ENCODE results near the gene IL17RE. TPM values are rescaled to one million over a fixed set of nuclear protein-coding genes. Genes with fewer than 3 reads are reported as not detected.
A peak's percentile ranks its signal among the peaks of the same experiment; 100 is the strongest.

The IL17RE gene
- polyA plus RNA-seq, 1 donor, result 18.6 TPM

DNA sequence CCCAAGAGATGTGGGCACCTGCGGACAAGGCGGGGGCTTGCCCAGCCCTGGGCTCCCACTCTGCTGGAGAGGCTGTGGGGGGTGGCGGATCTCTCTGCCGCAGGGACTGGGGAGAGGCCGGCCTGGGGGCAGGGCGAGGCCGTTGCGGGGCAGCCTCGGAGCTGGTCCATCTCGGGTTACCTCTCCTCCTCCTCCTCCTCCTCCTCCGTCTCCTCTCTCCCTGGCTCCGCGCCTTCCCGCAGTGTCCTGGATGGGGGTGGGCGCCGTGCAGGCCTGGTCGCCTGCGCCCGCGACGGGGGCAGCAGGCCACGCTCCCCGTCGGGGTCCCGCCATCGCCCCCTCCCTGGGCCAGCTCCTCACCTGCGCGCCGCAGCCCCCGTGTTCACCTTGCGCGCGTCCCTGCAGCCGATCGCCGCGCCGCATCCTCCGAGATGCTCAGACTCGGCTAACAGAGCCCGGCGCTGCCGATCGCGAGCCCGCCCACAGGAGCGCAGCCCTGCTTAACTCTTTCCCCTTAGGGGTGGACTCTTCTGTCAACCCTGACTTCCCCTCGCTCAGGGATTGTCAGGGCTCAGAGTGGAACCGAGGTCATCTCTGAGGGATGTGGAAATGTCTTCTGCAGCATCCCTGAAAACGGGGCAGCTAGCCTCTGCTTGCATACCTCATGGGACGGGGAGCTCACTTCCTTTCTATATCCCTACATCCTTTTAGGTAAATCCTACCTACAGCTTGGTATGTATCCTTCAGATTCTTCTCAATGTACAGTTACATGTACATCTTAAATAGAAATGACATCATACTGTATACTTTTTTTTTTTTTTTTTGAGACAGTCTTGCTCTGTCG is 49.5 kb downstream of the IL17RE start, which contains the start of gene PRRT3:
Gene PRRT3, minus strand, starts transcription at position 447 of the 844 bp plus-strand sequence. CDS start 2,293 bp downstream, outside the sequence.
- DNase-seq, result peak; percentile 42

DNA sequence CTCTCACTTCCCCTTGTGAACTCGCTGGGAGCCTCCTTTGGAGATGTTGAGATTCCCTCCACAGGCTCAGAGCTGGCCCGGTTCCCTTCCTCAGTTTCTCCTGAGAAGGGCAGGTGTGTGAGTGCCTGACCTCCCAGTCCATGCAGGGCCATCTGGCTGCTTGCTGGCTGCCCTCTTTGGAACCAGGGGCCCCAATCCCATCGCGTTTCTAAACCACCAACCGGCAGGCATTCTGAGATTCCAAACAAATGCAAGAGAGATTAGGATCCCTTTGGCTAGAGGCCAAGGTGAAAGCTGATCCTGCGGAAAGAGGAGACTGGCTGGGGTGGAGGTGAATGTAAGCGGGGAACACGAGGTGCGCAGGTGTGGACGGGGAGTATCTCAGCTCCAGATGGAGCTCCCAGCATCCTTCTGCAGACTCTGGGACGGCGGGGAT is 52.4 kb downstream of the IL17RE start:
- DNase-seq, result peak; percentile 41

DNA sequence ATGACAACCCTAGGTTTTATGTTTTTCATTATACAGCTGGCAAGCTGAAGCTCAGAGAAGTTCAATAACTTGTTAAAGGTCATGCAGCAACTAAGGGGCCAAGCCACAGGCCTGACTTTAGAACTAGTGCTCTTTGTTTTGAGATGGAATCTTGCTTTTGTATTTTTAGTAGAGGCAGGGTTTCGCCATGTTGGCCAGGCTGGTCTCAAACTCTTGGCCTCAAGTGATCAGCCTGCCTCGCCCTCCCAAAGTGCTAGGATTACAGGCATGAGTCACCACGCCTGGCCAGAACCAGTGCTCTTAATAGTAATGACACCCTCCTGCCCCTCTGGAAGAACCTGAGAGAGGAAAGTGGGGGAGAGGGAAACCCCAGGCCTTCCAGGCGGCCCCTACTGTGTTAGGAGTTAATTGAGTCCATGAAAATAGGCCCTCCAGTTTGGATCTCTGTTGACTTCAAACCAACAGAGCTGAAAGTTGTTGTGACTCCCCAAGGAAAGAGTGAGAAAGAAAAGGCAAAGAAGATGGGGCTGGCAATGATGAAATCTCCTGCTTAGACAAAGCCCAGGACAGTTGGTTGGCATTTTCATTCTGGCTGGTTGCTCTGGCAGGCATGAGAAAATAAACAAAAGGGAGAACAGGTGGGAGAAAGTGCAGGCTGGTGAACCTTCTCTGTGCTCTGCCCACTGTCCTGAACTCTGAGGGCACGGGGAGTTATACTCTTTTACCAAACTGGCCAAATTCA is 53.1 kb downstream of the IL17RE start:
- DNase-seq, result no peak

DNA sequence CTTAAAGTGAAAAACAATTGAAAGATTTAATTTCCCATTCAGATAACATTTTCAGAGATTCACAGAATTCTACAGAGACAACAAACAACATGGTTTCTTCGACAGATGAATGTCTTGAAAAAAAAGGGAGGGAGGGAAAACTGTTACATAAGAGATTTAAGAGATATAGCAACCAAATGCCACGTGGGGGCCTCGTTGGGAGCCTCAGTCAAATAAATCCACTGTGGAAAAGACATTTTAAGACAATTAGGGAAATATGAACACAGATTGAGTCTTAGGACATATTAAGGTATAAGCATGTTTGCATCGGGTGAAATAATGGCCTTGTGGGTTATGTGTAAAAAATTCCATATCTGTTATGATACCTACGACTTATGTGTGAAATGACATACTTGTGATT is 54.6 kb downstream of the IL17RE start:
- DNase-seq, result no peak

DNA sequence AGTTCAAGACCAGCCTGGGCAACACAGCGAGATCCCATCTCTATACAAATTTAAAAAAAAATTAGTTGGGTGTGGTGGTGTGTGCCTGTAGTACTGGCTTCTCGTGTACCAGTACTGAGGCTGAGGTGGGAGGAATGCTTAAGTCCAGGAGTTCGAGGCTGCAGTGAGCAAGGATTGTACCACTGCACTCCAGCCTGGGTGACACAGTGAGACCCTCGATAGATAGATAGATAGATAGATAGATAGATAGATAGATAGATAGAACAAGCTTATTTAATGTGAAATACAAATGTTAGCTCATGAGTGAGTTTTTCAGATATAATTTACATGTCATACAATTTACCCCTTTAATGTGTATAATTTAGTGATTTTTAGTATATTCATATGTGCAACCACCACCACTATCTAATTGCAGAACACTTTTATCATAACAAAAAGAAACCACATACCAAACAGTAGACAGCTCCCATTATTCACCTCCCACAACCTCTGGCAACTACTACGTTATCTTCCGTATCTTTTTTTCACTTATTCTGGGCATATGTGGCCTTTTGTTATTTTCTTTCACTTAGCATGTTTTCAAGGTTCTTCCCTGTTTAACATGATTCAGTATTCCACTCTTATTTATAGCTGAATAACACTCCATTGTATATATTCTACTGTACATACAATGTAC is 62.7 kb downstream of the IL17RE start:
- DNase-seq, result no peak

Other genes with a start within 250 kb of the IL17RE start
- gene CPNE9, start 199.0 kb upstream of the IL17RE start, polyA plus RNA-seq (ENCODE audit: insufficient read length), result not detected
- gene BRPF1, start 171.1 kb upstream of the IL17RE start, polyA plus RNA-seq (ENCODE audit: insufficient read length), result 17.9 TPM
- gene OGG1, start 152.9 kb upstream of the IL17RE start, polyA plus RNA-seq (ENCODE audit: insufficient read length), result 72.2 TPM
- 14.6 TPM for gene CAMK1, start 132.9 kb upstream of the IL17RE start, polyA plus RNA-seq (ENCODE audit: insufficient read length)
- 64.1 TPM for gene TADA3, start 110.4 kb upstream of the IL17RE start, polyA plus RNA-seq (ENCODE audit: insufficient read length)
- 125 TPM for gene ARPC4, start 109.8 kb upstream of the IL17RE start, polyA plus RNA-seq (ENCODE audit: insufficient read length)
- 73.4 TPM for gene TTLL3, start 92.6 kb upstream of the IL17RE start, polyA plus RNA-seq (ENCODE audit: insufficient read length)
- 36.1 TPM for gene RPUSD3, start 58.8 kb upstream of the IL17RE start, polyA plus RNA-seq (ENCODE audit: insufficient read length)
- gene CIDEC, start 22.6 kb upstream of the IL17RE start, polyA plus RNA-seq (ENCODE audit: insufficient read length), result not detected
- gene JAGN1, start 12.2 kb upstream of the IL17RE start, polyA plus RNA-seq (ENCODE audit: insufficient read length), result 44.4 TPM
- 38.3 TPM for gene IL17RC, start 14.2 kb downstream of the IL17RE start, polyA plus RNA-seq (ENCODE audit: insufficient read length)
- 46.3 TPM for gene CRELD1, start 31.0 kb downstream of the IL17RE start, polyA plus RNA-seq (ENCODE audit: insufficient read length)
- 4.4 TPM for gene PRRT3, start 49.6 kb downstream of the IL17RE start, polyA plus RNA-seq (ENCODE audit: insufficient read length)
- 82.8 TPM for gene EMC3, start 84.0 kb downstream of the IL17RE start, polyA plus RNA-seq (ENCODE audit: insufficient read length)
- gene FANCD2, start 123.6 kb downstream of the IL17RE start, polyA plus RNA-seq (ENCODE audit: insufficient read length), result 29.4 TPM
- 0.81 TPM for gene FANCD2OS, start 205.4 kb downstream of the IL17RE start, polyA plus RNA-seq (ENCODE audit: insufficient read length)
- 194 TPM for gene BRK1, start 212.8 kb downstream of the IL17RE start, polyA plus RNA-seq (ENCODE audit: insufficient read length)
- 93.1 TPM for gene VHL, start 238.9 kb downstream of the IL17RE start, polyA plus RNA-seq (ENCODE audit: insufficient read length)

Measured in left kidney (tissue), 2 donors.